ENCODE measurements around the gene XCL2. TPM values are rescaled to one million over a fixed set of nuclear protein-coding genes. Genes with fewer than 3 reads are reported as not detected.
A peak's percentile ranks its signal among the peaks of the same experiment; 100 is the strongest.

XCL2 gene
- polyA plus RNA-seq, 2 of the 4 experiments (the other 2 are of a cell fraction) = not detected

- peak overlapping the region; percentile 5 to 15; a peak in 2 of 6 replicates for H3K27ac ChIP-seq
- H3K4me1 ChIP-seq = peaks cover 42% of the 10 kb centered on the region
- TF ChIP-seq ZFP36 (IDR thresholded peaks at IDR 0.05; ENCODE audit: borderline replicate concordance, partially characterized antibody) (no peak), EHF (CRISPR knock-in tag; IDR thresholded peaks at IDR 0.05) (no peak), E2F6 (IDR thresholded peaks at IDR 0.05; ENCODE audit: borderline replicate concordance, low read depth) (no peak), ZC3H11A (IDR thresholded peaks at IDR 0.05) (no peak), JUNB (IDR thresholded peaks at IDR 0.05) (no peak), HEYL (CRISPR knock-in tag; IDR thresholded peaks at IDR 0.05) (no peak), FOXS1 (CRISPR knock-in tag; IDR thresholded peaks at IDR 0.05) (no peak), CBX8 (IDR thresholded peaks at IDR 0.05) (no peak), CHD4 (IDR thresholded peaks at IDR 0.05; ENCODE audit: borderline replicate concordance) (no peak), POLR2A (IDR thresholded peaks at IDR 0.05; ENCODE audit: low read length) (no peak), RAD21 (conservative IDR thresholded peaks at IDR 0.05 in 1 of 2, IDR thresholded peaks at IDR 0.05 in 1 of 2) (no peak), HDAC2 (IDR thresholded peaks at IDR 0.05) (no peak), CBX2 (IDR thresholded peaks at IDR 0.05; ENCODE audit: borderline replicate concordance, low read depth) (no peak), RARB (CRISPR knock-in tag; IDR thresholded peaks at IDR 0.05) (no peak)
- TF ChIP-seq, protein P1, sequence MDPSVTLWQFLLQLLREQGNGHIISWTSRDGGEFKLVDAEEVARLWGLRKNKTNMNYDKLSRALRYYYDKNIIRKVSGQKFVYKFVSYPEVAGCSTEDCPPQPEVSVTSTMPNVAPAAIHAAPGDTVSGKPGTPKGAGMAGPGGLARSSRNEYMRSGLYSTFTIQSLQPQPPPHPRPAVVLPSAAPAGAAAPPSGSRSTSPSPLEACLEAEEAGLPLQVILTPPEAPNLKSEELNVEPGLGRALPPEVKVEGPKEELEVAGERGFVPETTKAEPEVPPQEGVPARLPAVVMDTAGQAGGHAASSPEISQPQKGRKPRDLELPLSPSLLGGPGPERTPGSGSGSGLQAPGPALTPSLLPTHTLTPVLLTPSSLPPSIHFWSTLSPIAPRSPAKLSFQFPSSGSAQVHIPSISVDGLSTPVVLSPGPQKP (IDR thresholded peaks at IDR 0.05; ENCODE audit: low read depth, low read length) = no peak
- TF ChIP-seq, protein P2, sequence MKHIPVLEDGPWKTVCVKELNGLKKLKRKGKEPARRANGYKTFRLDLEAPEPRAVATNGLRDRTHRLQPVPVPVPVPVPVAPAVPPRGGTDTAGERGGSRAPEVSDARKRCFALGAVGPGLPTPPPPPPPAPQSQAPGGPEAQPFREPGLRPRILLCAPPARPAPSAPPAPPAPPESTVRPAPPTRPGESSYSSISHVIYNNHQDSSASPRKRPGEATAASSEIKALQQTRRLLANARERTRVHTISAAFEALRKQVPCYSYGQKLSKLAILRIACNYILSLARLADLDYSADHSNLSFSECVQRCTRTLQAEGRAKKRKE (CRISPR knock-in tag; IDR thresholded peaks at IDR 0.05; ENCODE audit: low read depth) = no peak
- no peak for DNase-seq (ENCODE audit: low read depth in 1 of 2, low spot score in 1 of 2)
- H3K9me3 ChIP-seq = no peaks in the 10 kb centered on the region
- WGBS (ENCODE audit: missing lambda C conversion rate) = 68% methylated on average over 5 of the region's 5 CpGs
- POLR2A ChIA-PET = no interaction called here
- no peak overlapping the region for H3K4me3 ChIP-seq
- ATAC-seq = no peak
- CTCF ChIA-PET = interaction anchor here (0.7 to 1.5 kb wide), 5 partner anchors 11 to 244 kb away, joined by 3 to 6 read pairs (median 3); no protein-coding TSS in a partner anchor
- no peak for FAIRE-seq
- H3K4me2 ChIP-seq = peak overlapping the region; percentile 48
Observed at GRCh38 chr1:168554603-168555483, 11.0 kb upstream of the XCL2 start.

- 76% methylated on average over 5 of the region's 5 CpGs for WGBS (ENCODE audit: missing lambda C conversion rate)
- peaks cover 42% of the 10 kb centered on the region for H3K4me1 ChIP-seq
- POLR2A ChIA-PET = no interaction called here
Observed at GRCh38 chr1:168553680-168554553, 10.1 kb upstream of the XCL2 start.

More at GRCh38 chr1:168553680-168554553, 10.1 kb upstream of the XCL2 start:
- H3K27ac ChIP-seq = peak overlapping the region; percentile 15 to 45; a peak in 3 of 6 replicates
- no peak for TF ChIP-seq CTCF (IDR thresholded peaks at IDR 0.05)
- TF ChIP-seq HEYL (CRISPR knock-in tag; IDR thresholded peaks at IDR 0.05) = no peak
- TF ChIP-seq CHD2 (IDR thresholded peaks at IDR 0.05; ENCODE audit: low read length, partially characterized antibody) = no peak
- TF ChIP-seq FOSL2 (IDR thresholded peaks at IDR 0.05) = no peak
- TF ChIP-seq FOSL2 (CRISPR knock-in tag; IDR thresholded peaks at IDR 0.05) = no peak
- no peak for TF ChIP-seq BCL3 (IDR thresholded peaks at IDR 0.05)
- no peak for TF ChIP-seq CHD4 (IDR thresholded peaks at IDR 0.05; ENCODE audit: borderline replicate concordance)
- no peak for TF ChIP-seq POLR2AphosphoS2 (conservative IDR thresholded peaks at IDR 0.05; ENCODE audit: low read length)
- no peak for TF ChIP-seq TFCP2L1 (CRISPR knock-in tag; IDR thresholded peaks at IDR 0.05)
- no peak for TF ChIP-seq FOXS1 (CRISPR knock-in tag; IDR thresholded peaks at IDR 0.05)
- no peak for TF ChIP-seq EHMT2 (IDR thresholded peaks at IDR 0.05; ENCODE audit: low read depth)
- no peak for TF ChIP-seq EHF (CRISPR knock-in tag; IDR thresholded peaks at IDR 0.05)
- DNase-seq (ENCODE audit: low read depth in 1 of 2, low spot score in 1 of 2) (no peak), FAIRE-seq (no peak), ATAC-seq (no peak)
- CTCF ChIA-PET = interaction anchor here (0.7 to 1.3 kb wide), 3 partner anchors 49 to 243 kb away, joined by 3 to 6 read pairs (median 3); no protein-coding TSS in a partner anchor
- no peak overlapping the region for H3K4me3 ChIP-seq
- no peak overlapping the region for H3K4me2 ChIP-seq
- no peaks in the 10 kb centered on the region for H3K9me3 ChIP-seq

All from A549 (cell line).